Stimulated activated CD8-positive, alpha-beta memory T cell treated with anti-CD3 and anti-CD28 coated beads, Interleukin-7, amount 100 ng/mL, for 1 hour (primary cell): ENCODE data around the gene ZFAND3.
"Not testable (repeated sequence)": the region's sequence is repeated elsewhere in the genome, so short reads cannot be mapped to it uniquely, and the experiment has no call there.

Experiments
- DNase-seq, 2 donors: peaks; one replicate each; pipeline ENCODE4 v3.0.0-alpha.2; 2020; ENCODE audit warnings: low read depth in 2 of 2

ZFAND3 gene

GRCh38 chr6:37972994-37973757 lies 153.6 kb downstream of the ZFAND3 start:
- no peak for DNase-seq

- DNase-seq, result no peak
Observed at GRCh38 chr6:37974381-37974780, 154.9 kb downstream of the ZFAND3 start.

- DNase-seq, result no peak
Observed at GRCh38 chr6:37974943-37975342, 155.4 kb downstream of the ZFAND3 start.

GRCh38 chr6:37977715-37978114 lies 158.2 kb downstream of the ZFAND3 start:
- DNase-seq, result no peak

DNA sequence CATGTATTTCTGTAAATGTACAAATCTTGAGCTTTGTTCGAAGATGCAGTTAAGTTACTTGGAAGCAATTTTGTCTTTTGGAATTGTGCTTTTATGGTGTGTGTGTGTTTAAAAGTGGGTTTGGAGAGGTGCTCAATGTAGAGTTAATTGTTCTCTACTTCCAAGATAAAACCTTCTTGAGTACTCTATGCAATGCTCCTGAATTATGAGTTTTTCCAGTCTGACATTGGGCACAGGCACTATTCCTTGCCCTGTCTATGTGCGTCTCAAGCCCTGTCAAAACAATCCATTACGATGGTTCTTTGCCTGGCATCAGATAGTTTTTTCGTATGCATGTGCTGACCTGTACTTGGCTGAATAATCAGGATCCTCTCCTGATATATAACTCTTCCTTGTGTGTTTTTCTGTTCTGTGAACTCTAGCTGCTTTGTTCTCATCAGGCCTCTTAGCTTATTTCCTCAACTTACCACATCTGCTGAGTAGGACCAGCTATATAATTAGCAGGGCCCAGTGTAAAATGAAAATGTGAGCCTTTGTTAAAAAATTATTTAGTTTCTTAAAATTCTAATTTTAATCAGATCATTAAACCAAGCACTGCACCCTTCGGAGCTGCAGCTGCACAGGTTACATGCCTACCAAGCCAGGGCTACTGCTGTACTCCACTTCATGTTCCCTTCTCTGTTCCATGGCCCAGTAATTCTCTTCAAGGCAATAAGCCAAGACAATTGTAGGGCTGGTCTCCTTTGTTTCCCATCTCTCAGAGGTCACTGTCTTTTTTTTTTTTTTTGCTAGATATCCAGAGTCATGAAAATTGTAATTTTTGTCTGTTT lies 160.1 kb downstream of the ZFAND3 start:
- DNase-seq, result no peak

DNA sequence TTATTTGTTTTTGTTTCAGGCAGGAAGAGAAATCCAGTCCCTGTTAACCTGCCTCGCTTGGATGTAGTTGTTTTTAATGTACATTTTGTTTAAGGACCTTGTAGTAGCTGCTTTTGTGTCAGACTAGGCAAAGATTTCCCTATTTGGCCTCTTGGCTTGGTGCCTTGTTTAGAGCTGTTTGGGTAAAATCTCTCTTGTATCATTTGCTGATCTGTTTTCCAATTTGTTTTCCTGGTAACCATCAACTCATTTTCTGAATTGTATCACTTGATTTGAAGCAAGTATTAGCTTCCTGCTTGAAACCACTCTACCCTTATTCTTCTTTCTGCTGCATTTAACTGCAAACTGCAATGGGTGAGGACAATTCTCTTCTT lies 160.7 kb downstream of the ZFAND3 start:
- DNase-seq, result no peak

GRCh38 chr6:37981626-37982025 lies 162.1 kb downstream of the ZFAND3 start:
- no peak for DNase-seq

- DNase-seq, result no peak
Observed at GRCh38 chr6:37982317-37982716, 162.8 kb downstream of the ZFAND3 start.

GRCh38 chr6:37983720-37984501 lies 164.4 kb downstream of the ZFAND3 start:
- no peak for DNase-seq

DNA sequence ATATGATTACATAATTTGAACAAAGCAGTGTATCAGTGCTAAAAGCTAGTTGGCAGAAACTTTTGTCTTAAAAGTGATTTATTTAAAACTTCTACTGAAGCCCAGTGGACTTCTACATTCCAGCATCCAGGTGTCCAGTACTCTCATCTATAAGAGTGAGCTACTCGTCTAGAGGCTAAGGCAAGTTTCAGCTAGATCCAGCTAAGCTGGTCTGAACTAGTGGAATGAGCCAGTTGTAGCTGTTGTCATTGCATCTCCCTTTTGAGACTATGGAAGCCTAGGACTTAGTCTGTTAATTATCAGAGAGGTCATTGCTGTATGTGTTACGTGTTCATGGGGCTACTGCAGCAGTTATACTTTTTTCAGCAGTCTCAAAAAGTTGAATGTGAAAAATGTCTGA lies 165.1 kb downstream of the ZFAND3 start:
- no peak for DNase-seq

DNA sequence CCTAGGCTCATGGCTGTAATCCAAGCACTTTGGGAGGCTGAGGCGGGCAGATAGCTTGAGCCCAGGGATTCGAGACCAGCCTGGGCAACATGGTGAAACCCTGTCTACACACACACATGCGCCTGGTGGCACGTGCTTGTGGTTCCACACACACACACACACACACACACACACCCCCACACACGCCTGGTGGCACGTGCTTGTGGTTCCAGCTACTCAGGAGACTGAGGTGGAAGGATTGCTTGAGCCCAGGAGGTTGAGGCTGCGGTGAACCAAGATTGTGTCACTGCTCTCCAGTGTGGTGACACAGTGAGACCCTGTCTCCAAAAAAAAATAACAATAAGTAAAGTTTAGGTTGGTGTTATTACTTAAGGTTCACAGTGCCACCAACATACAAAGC lies 165.8 kb downstream of the ZFAND3 start:
- no peak for DNase-seq

DNA sequence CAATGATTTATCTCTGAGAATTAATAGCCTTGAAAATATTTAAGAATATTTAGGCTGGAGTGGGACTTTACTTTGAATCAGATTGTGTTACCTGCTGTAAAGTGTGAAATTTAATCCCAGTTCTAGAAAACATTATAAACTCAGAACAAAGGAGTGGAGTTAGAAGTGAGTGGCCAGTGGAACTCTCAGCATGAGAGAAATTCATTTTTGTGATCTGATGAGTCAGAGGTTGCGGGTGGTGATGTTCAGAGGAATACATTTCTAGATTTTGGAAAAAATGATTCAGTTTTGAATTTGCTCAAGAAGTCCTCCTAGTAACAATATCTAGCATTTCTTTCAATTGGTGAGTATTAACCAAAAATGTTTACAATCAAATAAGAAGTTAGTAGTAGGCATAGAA lies 167.5 kb downstream of the ZFAND3 start:
- DNase-seq, result no peak

GRCh38 chr6:37987559-37987958 lies 168.0 kb downstream of the ZFAND3 start:
- no peak for DNase-seq

DNA sequence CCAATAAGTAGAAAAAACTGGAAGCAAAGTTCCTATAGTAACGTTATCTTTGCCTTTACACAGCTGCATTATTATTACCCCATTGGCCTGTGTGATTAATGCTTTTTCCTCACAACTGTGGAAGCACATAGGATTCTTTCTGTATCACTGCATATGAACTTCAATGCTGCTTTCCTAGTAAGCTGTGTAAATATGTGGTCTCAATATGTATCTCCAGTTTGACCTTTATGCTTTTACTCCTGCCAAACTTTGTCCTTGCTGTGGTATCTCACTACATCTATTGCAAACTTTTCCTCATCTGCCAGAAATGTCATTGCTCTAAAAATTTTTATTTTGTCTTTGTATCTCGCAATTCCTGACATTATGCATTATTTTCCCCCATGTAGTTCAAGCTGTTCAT lies 168.6 kb downstream of the ZFAND3 start:
- DNase-seq, result no peak

DNA sequence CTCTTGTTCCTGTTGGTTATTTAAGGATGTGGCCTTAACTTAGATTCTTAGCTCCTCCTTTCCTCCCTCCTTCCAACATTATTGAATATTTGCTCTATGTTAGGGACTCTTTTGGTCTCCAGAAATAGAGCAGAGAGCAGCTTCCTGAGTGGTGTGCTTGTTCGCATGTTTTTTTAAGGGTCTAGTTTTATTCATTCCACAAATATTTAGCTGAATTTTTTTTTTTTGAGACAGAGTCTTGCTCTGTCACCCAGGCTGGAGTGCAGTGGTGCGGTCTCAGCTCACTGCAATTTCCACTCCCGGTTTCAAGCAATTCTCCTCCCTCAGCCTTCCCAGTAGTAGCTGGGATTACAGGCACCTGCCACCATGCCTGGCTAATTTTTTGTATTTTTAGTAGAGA lies 169.2 kb downstream of the ZFAND3 start:
- no peak for DNase-seq

DNA sequence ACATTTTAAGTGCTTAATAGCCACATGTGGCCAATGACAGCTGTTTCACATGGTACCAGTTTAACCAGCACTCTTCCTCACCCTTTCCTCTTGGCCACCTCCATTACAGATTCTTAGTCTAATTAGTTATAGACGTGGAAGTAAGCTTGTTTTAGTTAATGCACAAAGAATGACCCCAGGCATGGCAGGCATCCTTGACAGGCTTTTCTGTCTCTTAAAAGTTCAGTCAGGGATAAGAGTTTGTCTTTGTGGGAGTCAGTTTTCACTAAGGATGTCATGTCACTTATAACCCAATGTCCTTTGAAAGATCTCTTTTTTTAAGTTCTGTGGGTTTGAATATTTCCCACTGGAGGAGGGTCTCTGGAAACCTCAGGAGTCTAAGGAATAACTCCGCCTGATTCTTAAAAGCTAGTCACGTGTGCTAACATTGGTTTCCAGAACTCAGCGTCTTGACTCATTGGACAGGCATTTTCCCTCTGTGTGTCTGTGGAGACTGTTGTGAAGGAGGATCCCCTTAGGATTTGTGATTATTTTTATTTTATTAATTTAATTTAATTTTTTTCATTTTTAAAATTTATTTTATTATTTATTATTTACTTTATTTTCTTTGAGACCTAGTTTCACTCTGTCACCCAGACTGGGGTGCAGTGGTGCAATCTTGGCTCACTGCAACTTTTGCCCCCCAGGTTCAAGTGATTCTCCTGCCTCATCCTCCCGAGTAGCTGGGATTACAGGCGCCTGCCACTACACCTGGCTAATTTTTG lies 171.4 kb downstream of the ZFAND3 start:
- no peak for DNase-seq

DNA sequence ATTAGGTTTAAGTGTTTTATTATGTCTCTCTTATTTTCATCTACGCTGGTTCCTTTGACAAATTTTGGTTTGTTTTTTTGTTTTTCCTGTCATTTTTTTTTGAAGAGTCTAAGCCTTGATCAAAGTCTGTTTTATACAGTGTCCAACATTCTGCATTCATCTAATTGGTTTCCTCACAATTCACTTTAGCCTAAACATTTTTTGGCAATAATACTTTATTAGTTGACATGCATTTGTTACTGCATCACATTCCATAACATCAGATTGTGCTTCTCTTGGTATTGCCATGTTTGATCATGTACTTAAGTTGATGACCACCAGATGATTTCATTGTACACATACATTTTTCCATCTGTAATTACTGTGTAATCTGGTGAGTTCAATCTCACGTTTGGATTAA lies 173.2 kb downstream of the ZFAND3 start:
- DNase-seq, result no peak

DNA sequence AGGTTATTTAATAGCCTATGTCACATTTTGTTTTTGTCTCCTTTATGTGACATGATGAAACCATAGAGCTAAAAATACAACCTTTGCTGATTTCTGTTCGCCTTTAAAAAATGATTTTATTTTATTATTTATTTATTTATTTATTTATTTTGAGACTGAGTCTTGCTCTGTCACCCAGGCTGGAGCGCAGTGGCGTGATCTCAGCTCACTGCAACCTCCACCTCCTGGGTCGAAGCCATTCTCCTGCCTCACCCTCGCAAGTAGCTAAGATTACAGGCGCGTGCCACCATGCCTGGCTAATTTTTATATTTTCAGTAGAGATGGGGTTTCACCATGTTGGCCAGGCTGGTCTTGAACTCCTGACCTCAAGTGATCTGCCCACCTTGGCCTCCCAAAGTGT lies 173.7 kb downstream of the ZFAND3 start:
- DNase-seq, result not testable (repeated sequence)

DNA sequence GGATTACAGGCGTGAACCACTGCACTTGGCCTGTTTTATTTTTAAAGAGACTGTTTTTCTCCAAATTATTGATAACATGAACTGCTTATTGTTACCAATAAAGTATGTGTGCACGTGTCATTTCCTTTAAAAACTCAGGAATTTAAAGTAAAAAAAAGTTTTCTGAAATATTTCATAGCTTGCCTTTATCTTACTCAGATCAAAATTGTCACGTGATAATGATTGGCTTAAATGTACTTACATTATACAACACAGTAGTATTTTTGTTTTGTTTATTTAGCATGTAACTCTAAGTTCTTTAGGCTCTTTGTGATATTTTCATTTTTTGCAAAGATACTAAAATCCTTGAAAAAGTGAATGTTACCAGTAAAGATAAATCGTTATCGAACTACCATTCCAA lies 174.1 kb downstream of the ZFAND3 start:
- no peak for DNase-seq

- no peak for DNase-seq
Observed at GRCh38 chr6:37994223-37994622, 174.7 kb downstream of the ZFAND3 start.

GRCh38 chr6:37998366-37998765 lies 178.8 kb downstream of the ZFAND3 start:
- no peak for DNase-seq

DNA sequence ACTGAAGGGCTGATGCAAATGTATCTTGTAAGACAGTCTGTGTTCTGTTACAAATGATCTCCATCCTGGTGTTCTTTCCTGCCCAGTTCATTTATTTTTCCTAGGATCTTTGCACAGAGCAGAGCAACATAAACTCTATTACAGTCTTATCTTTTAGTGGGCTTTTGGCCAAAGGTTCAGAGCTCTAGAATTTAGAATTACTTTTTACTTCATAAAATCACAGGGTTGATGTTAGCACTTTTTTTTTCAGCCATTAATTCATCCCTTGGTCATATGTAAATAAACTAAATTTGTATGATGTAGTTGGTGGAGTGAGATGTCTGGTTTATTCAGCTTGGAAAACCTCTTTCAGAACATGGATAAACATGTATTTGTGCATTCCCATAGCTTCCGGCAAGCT lies 181.9 kb downstream of the ZFAND3 start:
- DNase-seq, result no peak
